ENCODE data around the gene PRDM11.

GRCh38 chr11:45223496-45223895 is 77.1 kb downstream of the PRDM11 start:
- TF ChIP-seq, protein P1, sequence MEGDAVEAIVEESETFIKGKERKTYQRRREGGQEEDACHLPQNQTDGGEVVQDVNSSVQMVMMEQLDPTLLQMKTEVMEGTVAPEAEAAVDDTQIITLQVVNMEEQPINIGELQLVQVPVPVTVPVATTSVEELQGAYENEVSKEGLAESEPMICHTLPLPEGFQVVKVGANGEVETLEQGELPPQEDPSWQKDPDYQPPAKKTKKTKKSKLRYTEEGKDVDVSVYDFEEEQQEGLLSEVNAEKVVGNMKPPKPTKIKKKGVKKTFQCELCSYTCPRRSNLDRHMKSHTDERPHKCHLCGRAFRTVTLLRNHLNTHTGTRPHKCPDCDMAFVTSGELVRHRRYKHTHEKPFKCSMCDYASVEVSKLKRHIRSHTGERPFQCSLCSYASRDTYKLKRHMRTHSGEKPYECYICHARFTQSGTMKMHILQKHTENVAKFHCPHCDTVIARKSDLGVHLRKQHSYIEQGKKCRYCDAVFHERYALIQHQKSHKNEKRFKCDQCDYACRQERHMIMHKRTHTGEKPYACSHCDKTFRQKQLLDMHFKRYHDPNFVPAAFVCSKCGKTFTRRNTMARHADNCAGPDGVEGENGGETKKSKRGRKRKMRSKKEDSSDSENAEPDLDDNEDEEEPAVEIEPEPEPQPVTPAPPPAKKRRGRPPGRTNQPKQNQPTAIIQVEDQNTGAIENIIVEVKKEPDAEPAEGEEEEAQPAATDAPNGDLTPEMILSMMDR (conservative IDR thresholded peaks at IDR 0.05; ENCODE audit: low read length), result no peak
- no peak for TF ChIP-seq EZH2phosphoT487 (IDR thresholded peaks at IDR 0.05; ENCODE audit: borderline replicate concordance, low read depth, low read length)

Data from OCI-LY7 (cell line).